Activated T-cell treated with anti-CD3 and anti-CD28 coated beads, Interleukin-2, amount 50 U/mL, for 4 hours (primary cell): ENCODE measurements around the gene FLNB. TPM values are rescaled to one million over a fixed set of nuclear protein-coding genes. Genes with fewer than 3 reads are reported as not detected.

Experiments used
- ATAC-seq, 2 donors: fragments of 200-7000 bp; cut with Tn5 transposase; one replicate each; pipeline ENCODE4 v1.10.0; 2021
- DNase-seq: peaks from one replicate; pipeline ENCODE4 v3.0.0-alpha.2; 2020
- H3K27me3 Mint-ChIP-seq: one replicate; pipeline ENCODE4 v1.8.0; 2021; ENCODE audit warnings: low read depth, mixed read lengths
- H3K36me3 Mint-ChIP-seq: one replicate; pipeline ENCODE4 v1.8.0; 2022; ENCODE audit warnings: mixed read lengths; ENCODE audit not compliant: insufficient read depth
- H3K4me1 Mint-ChIP-seq: one replicate; pipeline ENCODE4 v1.8.0; 2021; ENCODE audit warnings: low read depth, mixed read lengths
- H3K4me3 Mint-ChIP-seq: one replicate; pipeline ENCODE4 v1.8.0; 2021; ENCODE audit warnings: mild to moderate bottlenecking, moderate library complexity, mixed read lengths
- H3K9me3 Mint-ChIP-seq: one replicate; pipeline ENCODE4 v1.8.0; 2021; ENCODE audit warnings: mixed read lengths
- total RNA-seq, 3 donors: library from RNA; stranded (reverse); gene quantifications; one replicate each; pipeline ENCODE4 v1.2.1, GENCODE V29; 2021

Gene FLNB
- total RNA-seq, 3 donors from 2014 or later: 16.4 to 23.4 (median 19.4) TPM

DNA sequence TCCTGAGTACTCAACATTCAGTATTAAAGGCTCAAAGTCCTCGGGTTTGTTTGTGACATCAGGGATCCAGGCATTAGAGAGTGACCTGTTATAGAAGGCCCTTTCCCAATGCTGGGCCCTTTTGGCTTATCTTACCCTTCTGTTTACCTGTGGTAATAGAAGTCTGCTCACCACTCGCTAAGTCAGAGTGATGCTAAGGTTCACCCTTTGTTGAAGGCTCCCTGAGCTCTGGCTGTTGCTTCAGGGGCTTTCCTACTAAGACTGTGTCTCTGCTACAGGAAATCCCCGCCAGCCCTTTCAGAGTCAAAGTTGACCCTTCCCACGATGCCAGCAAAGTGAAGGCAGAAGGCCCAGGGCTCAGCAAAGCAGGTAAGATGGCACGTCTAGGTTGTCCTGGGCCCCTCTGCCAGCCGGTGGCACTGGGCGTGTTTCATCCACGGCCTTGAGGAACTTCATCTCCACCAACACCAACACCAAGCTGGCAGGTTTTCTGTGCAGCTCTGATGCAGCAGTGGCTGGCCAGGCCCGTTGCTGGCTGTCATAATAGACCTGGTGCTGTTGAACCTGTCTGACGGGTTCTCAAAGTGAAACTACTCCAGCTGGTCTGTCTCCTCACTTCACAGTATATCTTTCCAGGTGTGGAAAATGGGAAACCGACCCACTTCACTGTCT lies 103.4 kb downstream of the FLNB start:
- DNase-seq (no peak), ATAC-seq (no peak)
- H3K27me3 Mint-ChIP-seq: no peaks in the 10 kb centered on the region
- H3K36me3 Mint-ChIP-seq: peaks cover 46% of the 10 kb centered on the region
- peaks cover 23% of the 10 kb centered on the region for H3K4me1 Mint-ChIP-seq
- no peak overlapping the region for H3K4me3 Mint-ChIP-seq
- H3K9me3 Mint-ChIP-seq: no peaks in the 10 kb centered on the region

DNA sequence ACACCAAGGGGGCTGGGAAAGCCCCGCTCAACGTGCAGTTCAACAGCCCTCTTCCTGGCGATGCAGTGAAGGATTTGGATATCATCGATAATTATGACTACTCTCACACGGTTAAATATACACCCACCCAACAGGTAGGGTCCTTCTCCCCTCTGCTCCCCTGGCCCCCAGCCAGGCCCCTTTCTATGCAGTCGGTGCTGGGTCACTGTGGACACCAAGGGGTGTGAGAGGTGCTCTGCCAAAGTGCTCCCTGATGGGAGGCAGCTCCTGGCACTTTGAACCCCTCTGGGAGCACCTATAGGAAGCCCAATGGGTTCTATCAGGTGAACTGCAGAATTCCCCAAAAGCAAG lies 103.9 kb downstream of the FLNB start:
- H3K27me3 Mint-ChIP-seq: no peaks in the 10 kb centered on the region
- DNase-seq: no peak
- H3K36me3 Mint-ChIP-seq: peaks cover 45% of the 10 kb centered on the region
- no peak overlapping the region for H3K4me3 Mint-ChIP-seq
- peaks cover 28% of the 10 kb centered on the region for H3K4me1 Mint-ChIP-seq
- no peak for ATAC-seq
- no peaks in the 10 kb centered on the region for H3K9me3 Mint-ChIP-seq

DNA sequence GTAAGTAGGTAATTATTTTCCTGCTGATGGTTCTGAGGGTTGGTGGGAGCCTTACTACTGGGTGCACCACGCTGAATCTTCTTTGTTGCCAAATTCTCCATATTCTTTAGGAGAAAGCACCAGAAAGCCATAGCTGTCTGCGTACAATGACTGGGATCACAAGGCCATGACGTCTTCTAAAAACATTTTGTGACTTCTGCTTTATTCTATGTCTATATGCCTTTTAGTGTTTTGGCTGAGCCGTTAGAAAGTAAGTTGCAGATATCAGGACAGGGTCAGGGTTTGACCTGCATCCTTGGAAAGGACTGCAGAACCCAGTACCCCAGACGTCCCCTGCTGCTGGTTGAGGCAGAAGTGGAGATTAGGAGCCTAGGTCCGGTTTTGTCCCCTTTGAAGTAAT lies 107.0 kb downstream of the FLNB start:
- no peak for ATAC-seq
- H3K4me1 Mint-ChIP-seq: peaks cover 33% of the 10 kb centered on the region
- no peak overlapping the region for H3K4me3 Mint-ChIP-seq

DNA sequence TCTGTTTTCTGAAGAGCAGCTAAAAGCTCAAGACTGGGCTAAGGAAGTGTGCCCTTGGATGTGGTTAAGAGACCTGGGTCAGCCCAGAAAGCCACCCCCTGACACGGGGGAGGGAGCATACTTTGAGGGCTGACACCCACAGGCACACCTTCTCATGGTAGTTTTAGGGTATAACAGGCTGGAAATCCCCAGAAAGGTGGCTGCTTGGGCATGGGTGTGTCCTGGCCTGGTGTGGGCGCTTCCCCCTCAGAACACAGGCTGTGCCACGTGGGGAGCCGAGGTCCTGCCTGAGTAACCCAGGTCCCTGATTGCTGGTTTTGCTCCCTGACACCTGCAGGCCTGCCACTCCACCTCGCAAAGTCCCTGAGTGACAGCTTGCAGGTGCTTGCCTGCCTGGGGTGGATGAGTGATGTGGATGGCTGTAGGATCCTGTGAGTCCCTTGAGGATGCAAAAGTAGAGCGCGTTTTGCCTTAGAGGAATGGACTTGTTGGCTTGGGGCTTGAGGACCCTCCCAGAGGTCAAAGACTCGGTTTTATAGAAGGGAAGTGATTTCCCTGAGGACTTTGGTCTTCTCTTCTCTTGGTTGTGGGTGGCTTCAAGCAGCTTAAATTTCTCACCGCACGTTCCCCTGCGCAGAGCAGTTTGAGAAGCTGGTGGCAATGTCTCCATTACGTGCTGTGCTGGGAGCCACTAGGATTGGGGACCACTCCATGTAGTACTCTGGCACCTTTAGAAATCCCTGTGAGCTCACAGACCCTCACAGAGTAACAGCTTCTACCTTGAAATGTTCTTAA lies 108.1 kb downstream of the FLNB start:
- no peaks in the 10 kb centered on the region for H3K27me3 Mint-ChIP-seq
- peaks cover 30% of the 10 kb centered on the region for H3K4me1 Mint-ChIP-seq
- H3K4me3 Mint-ChIP-seq: peak overlapping the region; percentile 27
- peaks cover 24% of the 10 kb centered on the region for H3K36me3 Mint-ChIP-seq
- DNase-seq (peak; percentile 21), ATAC-seq (peak; percentile 68 to 88)
- no peaks in the 10 kb centered on the region for H3K9me3 Mint-ChIP-seq

More for the DNA sequence above, 107.0 kb downstream of the FLNB start:
- no peaks in the 10 kb centered on the region for H3K27me3 Mint-ChIP-seq
- H3K9me3 Mint-ChIP-seq: no peaks in the 10 kb centered on the region
- H3K36me3 Mint-ChIP-seq: peaks cover 28% of the 10 kb centered on the region
- no peak for DNase-seq

DNA sequence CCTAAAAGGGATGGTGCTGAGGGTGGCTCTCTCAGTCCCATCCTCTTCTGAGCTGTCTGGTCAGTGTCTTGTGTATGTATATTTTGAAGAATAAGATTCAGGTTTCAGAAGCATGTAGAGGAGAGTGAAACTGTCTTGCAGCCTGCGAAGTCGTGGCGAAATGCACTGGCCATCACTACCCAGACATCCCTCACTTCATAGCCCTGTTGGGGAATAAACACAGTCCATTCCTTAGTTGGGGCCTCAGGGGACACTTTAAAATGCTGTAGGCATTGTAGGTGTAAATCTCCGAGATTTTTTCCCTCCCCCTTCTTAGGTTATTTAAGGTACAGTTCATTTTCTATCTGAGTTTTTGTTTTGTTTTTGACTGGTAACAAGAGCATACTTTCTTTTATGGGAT lies 108.8 kb downstream of the FLNB start:
- Mint-ChIP-seq H3K4me1 (peaks cover 29% of the 10 kb centered on the region), H3K9me3 (no peaks in the 10 kb centered on the region), H3K36me3 (peaks cover 19% of the 10 kb centered on the region), H3K4me3 (no peak overlapping the region), H3K27me3 (no peaks in the 10 kb centered on the region)
- DNase-seq: no peak
- no peak for ATAC-seq

DNA sequence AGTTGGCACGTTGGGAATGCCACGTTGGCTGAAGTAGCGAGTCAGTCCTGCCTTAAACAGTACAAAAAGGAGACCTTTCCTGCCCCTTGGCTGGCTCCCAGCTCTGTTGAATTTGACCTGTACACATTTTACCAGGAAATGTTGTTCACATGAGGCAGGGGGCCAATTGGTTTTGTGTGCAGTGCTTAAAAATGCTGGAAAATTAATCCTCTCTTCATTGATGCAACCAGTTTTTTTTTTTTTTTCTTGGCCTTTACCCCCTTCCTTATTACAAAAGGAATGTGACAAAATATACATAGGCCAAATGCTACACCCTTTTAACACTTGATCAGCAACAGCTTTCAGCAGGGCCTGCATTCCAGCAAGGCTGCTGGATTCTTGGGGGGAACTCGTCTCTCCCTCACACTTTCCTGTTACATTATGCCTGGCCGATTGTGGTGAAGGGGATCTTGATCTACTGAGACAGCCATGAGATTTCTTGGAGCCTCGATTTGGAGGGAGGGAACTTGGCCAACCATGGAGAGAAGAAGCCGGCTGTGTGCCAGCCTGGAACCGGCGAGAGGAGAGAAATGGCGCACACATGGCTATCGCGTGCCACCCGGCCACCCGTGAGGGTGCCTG lies 109.4 kb downstream of the FLNB start:
- peaks cover 29% of the 10 kb centered on the region for H3K4me1 Mint-ChIP-seq
- H3K27me3 Mint-ChIP-seq: no peaks in the 10 kb centered on the region
- DNase-seq (no peak), ATAC-seq (no peak)
- H3K4me3 Mint-ChIP-seq: no peak overlapping the region
- no peaks in the 10 kb centered on the region for H3K9me3 Mint-ChIP-seq
- peaks cover 12% of the 10 kb centered on the region for H3K36me3 Mint-ChIP-seq

DNA sequence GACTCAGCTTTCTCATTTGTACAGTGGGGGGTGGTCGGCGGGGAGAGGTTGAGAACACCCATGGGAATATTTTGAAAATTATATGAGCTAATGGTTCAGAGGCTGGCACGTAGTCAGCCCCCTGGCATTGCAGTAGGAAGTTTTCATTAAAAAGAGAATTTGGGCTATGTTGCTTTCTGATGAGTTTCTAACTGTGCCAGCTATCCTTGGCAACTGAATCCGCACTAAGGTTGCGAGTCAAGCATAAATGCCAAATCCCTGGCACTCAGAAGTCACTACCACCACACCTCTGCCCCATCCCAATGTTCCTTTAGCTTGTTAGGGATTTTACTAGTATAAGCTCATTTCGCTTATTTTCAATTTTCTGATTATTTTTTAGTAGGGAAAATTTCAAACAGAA lies 111.0 kb downstream of the FLNB start:
- H3K36me3 Mint-ChIP-seq: peaks cover 9% of the 10 kb centered on the region
- DNase-seq: no peak
- H3K4me3 Mint-ChIP-seq: no peak overlapping the region
- H3K9me3 Mint-ChIP-seq: no peaks in the 10 kb centered on the region
- H3K4me1 Mint-ChIP-seq: peaks cover 29% of the 10 kb centered on the region
- no peak for ATAC-seq
- no peaks in the 10 kb centered on the region for H3K27me3 Mint-ChIP-seq

DNA sequence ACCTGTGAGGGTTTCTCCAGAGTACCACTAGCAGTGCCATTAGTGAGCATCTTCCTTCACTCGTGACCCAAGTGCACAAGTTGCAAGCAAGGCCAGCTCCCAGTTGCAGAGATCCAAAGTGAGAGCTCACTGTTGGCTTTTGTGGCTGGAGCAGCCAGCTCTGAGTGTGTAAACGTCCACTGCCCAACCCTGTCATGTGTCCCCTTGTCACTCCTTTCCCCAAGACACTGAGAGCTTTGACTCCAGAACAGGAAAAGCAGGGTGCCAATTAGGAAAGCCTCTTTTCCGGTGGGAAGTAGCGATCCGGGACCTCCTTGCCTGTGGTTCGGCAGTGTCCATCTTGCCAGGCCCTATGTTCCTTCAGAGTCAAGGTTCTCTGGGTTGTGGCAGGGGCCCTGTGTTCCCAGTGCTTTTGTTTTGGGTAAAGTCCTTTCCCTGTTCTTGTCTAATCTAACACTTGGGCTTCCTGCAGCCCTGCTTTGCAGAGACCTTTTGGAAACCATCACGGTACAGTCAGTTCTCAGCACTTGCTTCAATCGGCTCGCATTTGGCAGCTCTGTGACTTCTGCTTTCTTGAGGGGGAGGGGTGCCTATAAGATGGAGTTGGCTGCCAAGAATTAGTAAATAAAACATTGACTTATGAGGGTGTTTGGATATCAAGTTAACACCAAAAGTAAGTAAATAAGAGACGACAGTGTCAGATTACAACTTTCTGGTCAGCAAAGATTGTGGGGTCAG lies 112.0 kb downstream of the FLNB start:
- Mint-ChIP-seq H3K27me3 (no peaks in the 10 kb centered on the region), H3K4me1 (peaks cover 24% of the 10 kb centered on the region), H3K4me3 (no peak overlapping the region), H3K9me3 (no peaks in the 10 kb centered on the region), H3K36me3 (peaks cover 12% of the 10 kb centered on the region)
- no peak for DNase-seq
- no peak for ATAC-seq

DNA sequence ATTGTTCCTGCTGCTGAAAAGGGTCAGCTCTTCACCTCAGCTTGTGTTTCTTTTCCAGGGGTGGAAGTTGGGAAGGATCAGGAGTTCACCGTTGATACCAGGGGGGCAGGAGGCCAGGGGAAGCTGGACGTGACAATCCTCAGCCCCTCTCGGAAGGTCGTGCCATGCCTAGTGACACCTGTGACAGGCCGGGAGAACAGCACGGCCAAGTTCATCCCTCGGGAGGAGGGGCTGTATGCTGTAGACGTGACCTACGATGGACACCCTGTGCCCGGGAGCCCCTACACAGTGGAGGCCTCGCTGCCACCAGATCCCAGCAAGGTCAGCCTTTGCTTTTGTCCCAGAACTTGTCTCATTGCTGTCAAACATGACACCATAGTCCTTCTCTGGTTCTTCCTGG lies 113.0 kb downstream of the FLNB start:
- peaks cover 14% of the 10 kb centered on the region for H3K4me1 Mint-ChIP-seq
- no peak overlapping the region for H3K4me3 Mint-ChIP-seq
- H3K27me3 Mint-ChIP-seq: no peaks in the 10 kb centered on the region
- H3K9me3 Mint-ChIP-seq: no peaks in the 10 kb centered on the region
- ATAC-seq (no peak), DNase-seq (no peak)
- peaks cover 20% of the 10 kb centered on the region for H3K36me3 Mint-ChIP-seq

DNA sequence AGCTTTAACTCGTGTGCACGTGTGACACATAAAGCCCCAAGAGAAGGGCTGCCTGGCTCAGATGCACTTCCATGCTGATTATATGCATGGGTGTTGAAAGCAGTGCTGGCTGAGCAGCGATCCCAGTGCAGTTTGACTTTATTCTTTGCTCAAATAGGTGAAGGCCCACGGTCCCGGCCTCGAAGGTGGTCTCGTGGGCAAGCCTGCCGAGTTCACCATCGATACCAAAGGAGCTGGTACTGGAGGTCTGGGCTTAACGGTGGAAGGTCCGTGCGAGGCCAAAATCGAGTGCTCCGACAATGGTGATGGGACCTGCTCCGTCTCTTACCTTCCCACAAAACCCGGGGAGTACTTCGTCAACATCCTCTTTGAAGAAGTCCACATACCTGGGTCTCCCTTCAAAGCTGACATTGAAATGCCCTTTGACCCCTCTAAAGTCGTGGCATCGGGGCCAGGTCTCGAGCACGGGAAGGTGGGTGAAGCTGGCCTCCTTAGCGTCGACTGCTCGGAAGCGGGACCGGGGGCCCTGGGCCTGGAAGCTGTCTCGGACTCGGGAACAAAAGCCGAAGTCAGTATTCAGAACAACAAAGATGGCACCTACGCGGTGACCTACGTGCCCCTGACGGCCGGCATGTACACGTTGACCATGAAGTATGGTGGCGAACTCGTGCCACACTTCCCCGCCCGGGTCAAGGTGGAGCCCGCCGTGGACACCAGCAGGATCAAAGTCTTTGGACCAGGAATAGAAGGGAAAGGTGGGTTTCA lies 114.9 kb downstream of the FLNB start:
- Mint-ChIP-seq H3K9me3 (no peaks in the 10 kb centered on the region), H3K4me1 (no peaks in the 10 kb centered on the region), H3K27me3 (no peaks in the 10 kb centered on the region), H3K4me3 (no peak overlapping the region), H3K36me3 (peaks cover 35% of the 10 kb centered on the region)
- DNase-seq (no peak), ATAC-seq (no peak)

DNA sequence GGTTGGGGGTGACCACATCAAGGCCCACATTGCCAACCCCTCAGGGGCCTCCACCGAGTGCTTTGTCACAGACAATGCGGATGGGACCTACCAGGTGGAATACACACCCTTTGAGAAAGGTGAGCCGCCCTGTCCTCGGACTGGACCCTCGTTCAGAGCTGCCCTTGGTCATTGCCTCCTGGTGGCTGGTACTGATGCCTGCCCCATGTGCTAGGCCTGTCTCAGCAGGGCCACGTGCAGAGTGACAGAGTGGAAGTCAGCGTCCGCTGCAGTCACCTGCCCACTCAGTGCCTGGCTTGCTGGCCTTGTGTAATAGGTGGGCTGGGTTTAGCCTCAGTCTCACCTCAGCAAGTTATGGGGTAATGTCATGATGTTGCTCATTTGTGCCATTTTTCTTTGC lies 116.2 kb downstream of the FLNB start:
- ATAC-seq: no peak
- H3K4me1 Mint-ChIP-seq: no peaks in the 10 kb centered on the region
- no peak overlapping the region for H3K4me3 Mint-ChIP-seq
- no peaks in the 10 kb centered on the region for H3K27me3 Mint-ChIP-seq
- no peak for DNase-seq
- peaks cover 38% of the 10 kb centered on the region for H3K36me3 Mint-ChIP-seq
- no peaks in the 10 kb centered on the region for H3K9me3 Mint-ChIP-seq

DNA sequence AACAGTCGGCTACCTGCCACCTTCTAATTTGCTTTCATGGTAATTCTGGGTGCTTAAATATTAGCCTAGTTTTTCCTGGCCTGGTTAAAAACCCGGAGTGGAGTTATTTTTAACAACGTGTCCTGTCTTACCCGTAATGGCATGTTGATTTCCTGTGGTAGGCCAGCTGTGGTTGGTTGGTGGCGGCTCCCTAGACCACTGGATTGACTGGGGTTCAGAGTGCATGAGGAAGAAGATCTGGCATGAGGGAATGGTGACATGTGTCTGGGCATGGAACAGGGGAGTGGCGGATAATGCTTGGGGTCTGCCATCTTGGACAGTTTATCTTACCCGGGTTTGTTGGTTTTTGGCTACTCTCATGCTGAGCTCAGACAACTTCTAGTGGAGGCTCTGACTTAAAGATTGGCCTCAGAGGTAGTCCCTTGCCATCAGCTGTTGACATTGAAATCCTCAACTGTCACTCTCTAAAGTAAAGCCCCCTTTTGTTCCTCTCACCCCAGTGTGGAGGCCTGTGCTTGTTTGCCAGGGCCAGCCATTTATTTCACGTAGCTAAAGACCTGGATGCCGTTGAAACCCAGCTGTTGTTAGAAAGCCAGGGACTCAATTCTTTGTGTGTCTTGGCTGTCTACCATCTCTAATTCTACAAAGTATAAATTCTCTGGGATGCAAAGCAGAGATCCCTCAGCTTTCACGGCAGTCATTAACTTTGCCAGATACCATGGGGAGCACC lies 121.0 kb downstream of the FLNB start:
- H3K4me3 Mint-ChIP-seq: no peak overlapping the region
- H3K36me3 Mint-ChIP-seq: peaks cover 43% of the 10 kb centered on the region
- H3K27me3 Mint-ChIP-seq: no peaks in the 10 kb centered on the region
- DNase-seq (no peak), ATAC-seq (no peak)
- H3K9me3 Mint-ChIP-seq: no peaks in the 10 kb centered on the region
- no peaks in the 10 kb centered on the region for H3K4me1 Mint-ChIP-seq

DNA sequence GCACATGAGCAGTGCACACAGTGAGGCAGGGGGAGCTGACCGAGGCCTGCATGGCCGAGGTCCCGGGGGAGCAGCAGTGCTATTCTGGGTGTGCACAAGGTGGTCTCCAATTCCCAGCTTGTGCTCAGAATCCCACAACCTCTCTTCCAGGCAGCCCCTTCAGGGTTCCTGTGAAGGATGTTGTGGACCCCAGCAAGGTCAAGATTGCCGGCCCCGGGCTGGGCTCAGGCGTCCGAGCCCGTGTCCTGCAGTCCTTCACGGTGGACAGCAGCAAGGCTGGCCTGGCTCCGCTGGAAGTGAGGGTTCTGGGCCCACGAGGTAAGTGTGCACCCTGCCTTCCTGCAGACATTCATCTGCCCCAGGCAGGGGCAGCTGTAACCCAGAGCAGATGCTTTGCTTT lies 122.4 kb downstream of the FLNB start:
- H3K27me3 Mint-ChIP-seq: no peaks in the 10 kb centered on the region
- no peaks in the 10 kb centered on the region for H3K4me1 Mint-ChIP-seq
- ATAC-seq: no peak
- H3K4me3 Mint-ChIP-seq: no peak overlapping the region
- peaks cover 42% of the 10 kb centered on the region for H3K36me3 Mint-ChIP-seq
- DNase-seq: no peak
- no peaks in the 10 kb centered on the region for H3K9me3 Mint-ChIP-seq
